Stimulated activated naive CD8-positive, alpha-beta T cell treated with anti-CD3 and anti-CD28 coated beads, Interleukin-15, amount 100 ng/mL, for 72 hours (primary cell): ENCODE results near the gene WNT3A.
A peak's percentile ranks its signal among the peaks of the same experiment; 100 is the strongest.

Experiments
- ATAC-seq: fragments of 150-1000 bp; cut with Tn5 transposase; 2 replicates; pipeline ENCODE4 v1.10.0; 2021; ENCODE audit warnings: mild to moderate bottlenecking, moderate library complexity
- DNase-seq, 2 donors: peaks; one replicate each; pipeline ENCODE4 v3.0.0; 2021 to 2022
- H3K27ac Mint-ChIP-seq, 2 donors: one replicate each; pipeline ENCODE4 v1.8.0; 2022; ENCODE audit warnings: mild to moderate bottlenecking in 2 of 2, mixed read lengths in 2 of 2, moderate library complexity in 2 of 2
- H3K27me3 Mint-ChIP-seq: one replicate; pipeline ENCODE4 v1.8.0; 2022; ENCODE audit warnings: mixed read lengths
- H3K4me1 Mint-ChIP-seq: one replicate; pipeline ENCODE4 v1.8.0; 2022; ENCODE audit warnings: mild to moderate bottlenecking, mixed read lengths
- H3K4me3 Mint-ChIP-seq, 2 donors: one replicate each; pipeline ENCODE4 v1.8.0; 2022; ENCODE audit warnings: mild to moderate bottlenecking in 2 of 2, mixed read lengths in 2 of 2, moderate library complexity in 1 of 2
- H3K9me3 Mint-ChIP-seq, 2 donors: one replicate each; pipeline ENCODE4 v1.8.0; 2022; ENCODE audit warnings: mixed read lengths in 2 of 2

Gene WNT3A

GRCh38 chr1:228085287-228085951 is 78.6 kb downstream of the WNT3A start:
- Mint-ChIP-seq H3K27me3 (no peaks in the 10 kb centered on the region), H3K4me3 (peak overlapping the region; percentile 92 to 95), H3K9me3 (no peaks in the 10 kb centered on the region), H3K27ac (peak overlapping the region in 1 of 2 donors; percentile 93), H3K4me1 (peaks cover 83% of the 10 kb centered on the region)
- DNase-seq (no peak), ATAC-seq (no peak)

- no peaks in the 10 kb centered on the region for H3K9me3 Mint-ChIP-seq
- no peaks in the 10 kb centered on the region for H3K27me3 Mint-ChIP-seq
- peak overlapping the region; percentile 96 to 99 for H3K27ac Mint-ChIP-seq
- DNase-seq (no peak), ATAC-seq (peak; percentile 47)
- H3K4me3 Mint-ChIP-seq: peak overlapping the region; percentile 77 to 81
- H3K4me1 Mint-ChIP-seq: peaks cover 91% of the 10 kb centered on the region
Measured at GRCh38 chr1:228087771-228088251, 81.0 kb downstream of the WNT3A start.

GRCh38 chr1:228088586-228089498 is 82.0 kb downstream of the WNT3A start:
- H3K4me3 Mint-ChIP-seq: peak overlapping the region; percentile 71 to 81
- H3K27me3 Mint-ChIP-seq: no peaks in the 10 kb centered on the region
- DNase-seq (no peak), ATAC-seq (peak; percentile 66)
- H3K27ac Mint-ChIP-seq: peak overlapping the region; percentile 96 to 99
- H3K9me3 Mint-ChIP-seq: peaks cover 0 to under 1% of the 10 kb centered on the region in 2 donors
- peaks cover 85% of the 10 kb centered on the region for H3K4me1 Mint-ChIP-seq

- Mint-ChIP-seq H3K27ac (peak overlapping the region; percentile 96 to 99), H3K4me3 (peak overlapping the region; percentile 71 to 81), H3K27me3 (no peaks in the 10 kb centered on the region), H3K4me1 (peaks cover 76% of the 10 kb centered on the region), H3K9me3 (peaks cover 7 to 9% of the 10 kb centered on the region in 2 donors)
- DNase-seq: no peak
- ATAC-seq: no peak
Measured at GRCh38 chr1:228089519-228090380, 83.0 kb downstream of the WNT3A start.

GRCh38 chr1:228090613-228091081 is 83.8 kb downstream of the WNT3A start:
- Mint-ChIP-seq H3K4me3 (no peak overlapping the region), H3K27me3 (no peaks in the 10 kb centered on the region), H3K27ac (peak overlapping the region in 1 of 2 donors; percentile 90), H3K4me1 (peaks cover 75% of the 10 kb centered on the region), H3K9me3 (peaks cover 15 to 18% of the 10 kb centered on the region in 2 donors)
- ATAC-seq (no peak), DNase-seq (no peak)

GRCh38 chr1:228091084-228091483 is 84.3 kb downstream of the WNT3A start:
- H3K4me3 Mint-ChIP-seq: no peak overlapping the region
- no peak for ATAC-seq

GRCh38 chr1:228092342-228093049 is 85.7 kb downstream of the WNT3A start:
- peak in 1 of 2 donors; percentile 7 for DNase-seq
- no peak for ATAC-seq
- peak overlapping the region in 1 of 2 donors; percentile 19 for H3K27ac Mint-ChIP-seq
- no peak overlapping the region for H3K4me3 Mint-ChIP-seq
- peaks cover 64% of the 10 kb centered on the region for H3K4me1 Mint-ChIP-seq
- H3K27me3 Mint-ChIP-seq: no peaks in the 10 kb centered on the region
- peaks cover 17 to 21% of the 10 kb centered on the region in 2 donors for H3K9me3 Mint-ChIP-seq

More at GRCh38 chr1:228091084-228091483, 84.3 kb downstream of the WNT3A start:
- H3K27ac Mint-ChIP-seq: no peak overlapping the region
- no peaks in the 10 kb centered on the region for H3K27me3 Mint-ChIP-seq
- DNase-seq: no peak
- H3K4me1 Mint-ChIP-seq: peaks cover 75% of the 10 kb centered on the region
- H3K9me3 Mint-ChIP-seq: peaks cover 17 to 21% of the 10 kb centered on the region in 2 donors

GRCh38 chr1:228093050-228093906 is 86.5 kb downstream of the WNT3A start:
- Mint-ChIP-seq H3K9me3 (peaks cover 17 to 21% of the 10 kb centered on the region in 2 donors), H3K4me1 (peaks cover 63% of the 10 kb centered on the region), H3K27me3 (no peaks in the 10 kb centered on the region), H3K4me3 (no peak overlapping the region), H3K27ac (peak overlapping the region in 1 of 2 donors; percentile 19)
- no peak for ATAC-seq
- DNase-seq: peak in 1 of 2 donors; percentile 7

- H3K27ac Mint-ChIP-seq: no peak overlapping the region
- no peak overlapping the region for H3K4me3 Mint-ChIP-seq
- peaks cover 17 to 21% of the 10 kb centered on the region in 2 donors for H3K9me3 Mint-ChIP-seq
- ATAC-seq: no peak
- H3K27me3 Mint-ChIP-seq: no peaks in the 10 kb centered on the region
- no peak for DNase-seq
- peaks cover 60% of the 10 kb centered on the region for H3K4me1 Mint-ChIP-seq
Measured at GRCh38 chr1:228094432-228095016, 87.7 kb downstream of the WNT3A start.

- H3K4me1 Mint-ChIP-seq: peaks cover 60% of the 10 kb centered on the region
- peak overlapping the region in 1 of 2 donors; percentile 61 for H3K27ac Mint-ChIP-seq
- no peak for ATAC-seq
- H3K9me3 Mint-ChIP-seq: peaks cover 17 to 21% of the 10 kb centered on the region in 2 donors
- H3K27me3 Mint-ChIP-seq: no peaks in the 10 kb centered on the region
- no peak overlapping the region for H3K4me3 Mint-ChIP-seq
- DNase-seq: no peak
Measured at GRCh38 chr1:228095161-228095560, 88.4 kb downstream of the WNT3A start.

- Mint-ChIP-seq H3K27ac (peak overlapping the region in 1 of 2 donors; percentile 34), H3K27me3 (no peaks in the 10 kb centered on the region), H3K4me1 (peaks cover 58% of the 10 kb centered on the region), H3K4me3 (no peak overlapping the region), H3K9me3 (peaks cover 17 to 21% of the 10 kb centered on the region in 2 donors)
- ATAC-seq (no peak), DNase-seq (no peak)
Measured at GRCh38 chr1:228095938-228096337, 89.1 kb downstream of the WNT3A start.

- DNase-seq (peak in 1 of 2 donors; percentile 8), ATAC-seq (no peak)
- Mint-ChIP-seq H3K4me3 (no peak overlapping the region), H3K4me1 (peaks cover 58% of the 10 kb centered on the region), H3K9me3 (peaks cover 17 to 21% of the 10 kb centered on the region in 2 donors), H3K27ac (peak overlapping the region in 1 of 2 donors; percentile 6), H3K27me3 (no peaks in the 10 kb centered on the region)
Measured at GRCh38 chr1:228096416-228097332, 89.9 kb downstream of the WNT3A start.
